ENCODE data around the gene MCM8. TPM values are rescaled to one million over a fixed set of nuclear protein-coding genes. Genes with fewer than 3 reads are reported as not detected.

The MCM8 gene
- total RNA-seq, 1 experiment from 2014 or later = 28.0 TPM

DNA sequence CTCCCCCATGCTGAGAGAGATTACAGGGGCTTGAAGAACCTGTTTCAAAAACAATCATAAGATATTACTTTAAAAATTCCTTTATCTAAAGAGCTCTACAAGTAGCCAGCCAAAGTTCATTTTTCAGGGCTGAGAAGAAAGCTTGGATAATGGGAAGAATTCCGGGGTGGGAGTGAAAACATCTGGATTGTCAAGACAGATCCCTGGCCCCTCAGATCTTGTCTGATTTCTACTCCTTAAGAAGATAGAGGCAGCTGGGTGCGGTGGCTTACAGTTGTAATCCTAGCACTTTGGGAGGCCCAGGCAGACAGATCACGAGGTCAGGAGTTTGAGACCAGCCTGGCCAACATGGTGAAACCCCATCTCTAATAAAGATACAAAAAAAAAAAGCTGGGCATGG is 24.9 kb upstream of the MCM8 start (continued):
- TF ChIP-seq, protein P1, sequence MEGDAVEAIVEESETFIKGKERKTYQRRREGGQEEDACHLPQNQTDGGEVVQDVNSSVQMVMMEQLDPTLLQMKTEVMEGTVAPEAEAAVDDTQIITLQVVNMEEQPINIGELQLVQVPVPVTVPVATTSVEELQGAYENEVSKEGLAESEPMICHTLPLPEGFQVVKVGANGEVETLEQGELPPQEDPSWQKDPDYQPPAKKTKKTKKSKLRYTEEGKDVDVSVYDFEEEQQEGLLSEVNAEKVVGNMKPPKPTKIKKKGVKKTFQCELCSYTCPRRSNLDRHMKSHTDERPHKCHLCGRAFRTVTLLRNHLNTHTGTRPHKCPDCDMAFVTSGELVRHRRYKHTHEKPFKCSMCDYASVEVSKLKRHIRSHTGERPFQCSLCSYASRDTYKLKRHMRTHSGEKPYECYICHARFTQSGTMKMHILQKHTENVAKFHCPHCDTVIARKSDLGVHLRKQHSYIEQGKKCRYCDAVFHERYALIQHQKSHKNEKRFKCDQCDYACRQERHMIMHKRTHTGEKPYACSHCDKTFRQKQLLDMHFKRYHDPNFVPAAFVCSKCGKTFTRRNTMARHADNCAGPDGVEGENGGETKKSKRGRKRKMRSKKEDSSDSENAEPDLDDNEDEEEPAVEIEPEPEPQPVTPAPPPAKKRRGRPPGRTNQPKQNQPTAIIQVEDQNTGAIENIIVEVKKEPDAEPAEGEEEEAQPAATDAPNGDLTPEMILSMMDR (IDR thresholded peaks at IDR 0.05) = no peak
- TF ChIP-seq, protein P2, sequence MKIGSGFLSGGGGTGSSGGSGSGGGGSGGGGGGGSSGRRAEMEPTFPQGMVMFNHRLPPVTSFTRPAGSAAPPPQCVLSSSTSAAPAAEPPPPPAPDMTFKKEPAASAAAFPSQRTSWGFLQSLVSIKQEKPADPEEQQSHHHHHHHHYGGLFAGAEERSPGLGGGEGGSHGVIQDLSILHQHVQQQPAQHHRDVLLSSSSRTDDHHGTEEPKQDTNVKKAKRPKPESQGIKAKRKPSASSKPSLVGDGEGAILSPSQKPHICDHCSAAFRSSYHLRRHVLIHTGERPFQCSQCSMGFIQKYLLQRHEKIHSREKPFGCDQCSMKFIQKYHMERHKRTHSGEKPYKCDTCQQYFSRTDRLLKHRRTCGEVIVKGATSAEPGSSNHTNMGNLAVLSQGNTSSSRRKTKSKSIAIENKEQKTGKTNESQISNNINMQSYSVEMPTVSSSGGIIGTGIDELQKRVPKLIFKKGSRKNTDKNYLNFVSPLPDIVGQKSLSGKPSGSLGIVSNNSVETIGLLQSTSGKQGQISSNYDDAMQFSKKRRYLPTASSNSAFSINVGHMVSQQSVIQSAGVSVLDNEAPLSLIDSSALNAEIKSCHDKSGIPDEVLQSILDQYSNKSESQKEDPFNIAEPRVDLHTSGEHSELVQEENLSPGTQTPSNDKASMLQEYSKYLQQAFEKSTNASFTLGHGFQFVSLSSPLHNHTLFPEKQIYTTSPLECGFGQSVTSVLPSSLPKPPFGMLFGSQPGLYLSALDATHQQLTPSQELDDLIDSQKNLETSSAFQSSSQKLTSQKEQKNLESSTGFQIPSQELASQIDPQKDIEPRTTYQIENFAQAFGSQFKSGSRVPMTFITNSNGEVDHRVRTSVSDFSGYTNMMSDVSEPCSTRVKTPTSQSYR (CRISPR knock-in tag; IDR thresholded peaks at IDR 0.05) = no peak
- TF ChIP-seq TCF7 (CRISPR knock-in tag; IDR thresholded peaks at IDR 0.05; ENCODE audit: low read depth) (no peak), SMAD3 (CRISPR knock-in tag; IDR thresholded peaks at IDR 0.05; ENCODE audit: borderline replicate concordance) (no peak)
- TF ChIP-seq, protein P3, sequence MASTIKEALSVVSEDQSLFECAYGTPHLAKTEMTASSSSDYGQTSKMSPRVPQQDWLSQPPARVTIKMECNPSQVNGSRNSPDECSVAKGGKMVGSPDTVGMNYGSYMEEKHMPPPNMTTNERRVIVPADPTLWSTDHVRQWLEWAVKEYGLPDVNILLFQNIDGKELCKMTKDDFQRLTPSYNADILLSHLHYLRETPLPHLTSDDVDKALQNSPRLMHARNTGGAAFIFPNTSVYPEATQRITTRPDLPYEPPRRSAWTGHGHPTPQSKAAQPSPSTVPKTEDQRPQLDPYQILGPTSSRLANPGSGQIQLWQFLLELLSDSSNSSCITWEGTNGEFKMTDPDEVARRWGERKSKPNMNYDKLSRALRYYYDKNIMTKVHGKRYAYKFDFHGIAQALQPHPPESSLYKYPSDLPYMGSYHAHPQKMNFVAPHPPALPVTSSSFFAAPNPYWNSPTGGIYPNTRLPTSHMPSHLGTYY (CRISPR knock-in tag; IDR thresholded peaks at IDR 0.05) = no peak
- TF ChIP-seq, protein P4, sequence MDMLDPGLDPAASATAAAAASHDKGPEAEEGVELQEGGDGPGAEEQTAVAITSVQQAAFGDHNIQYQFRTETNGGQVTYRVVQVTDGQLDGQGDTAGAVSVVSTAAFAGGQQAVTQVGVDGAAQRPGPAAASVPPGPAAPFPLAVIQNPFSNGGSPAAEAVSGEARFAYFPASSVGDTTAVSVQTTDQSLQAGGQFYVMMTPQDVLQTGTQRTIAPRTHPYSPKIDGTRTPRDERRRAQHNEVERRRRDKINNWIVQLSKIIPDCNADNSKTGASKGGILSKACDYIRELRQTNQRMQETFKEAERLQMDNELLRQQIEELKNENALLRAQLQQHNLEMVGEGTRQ (CRISPR knock-in tag; IDR thresholded peaks at IDR 0.05) = no peak

DNA sequence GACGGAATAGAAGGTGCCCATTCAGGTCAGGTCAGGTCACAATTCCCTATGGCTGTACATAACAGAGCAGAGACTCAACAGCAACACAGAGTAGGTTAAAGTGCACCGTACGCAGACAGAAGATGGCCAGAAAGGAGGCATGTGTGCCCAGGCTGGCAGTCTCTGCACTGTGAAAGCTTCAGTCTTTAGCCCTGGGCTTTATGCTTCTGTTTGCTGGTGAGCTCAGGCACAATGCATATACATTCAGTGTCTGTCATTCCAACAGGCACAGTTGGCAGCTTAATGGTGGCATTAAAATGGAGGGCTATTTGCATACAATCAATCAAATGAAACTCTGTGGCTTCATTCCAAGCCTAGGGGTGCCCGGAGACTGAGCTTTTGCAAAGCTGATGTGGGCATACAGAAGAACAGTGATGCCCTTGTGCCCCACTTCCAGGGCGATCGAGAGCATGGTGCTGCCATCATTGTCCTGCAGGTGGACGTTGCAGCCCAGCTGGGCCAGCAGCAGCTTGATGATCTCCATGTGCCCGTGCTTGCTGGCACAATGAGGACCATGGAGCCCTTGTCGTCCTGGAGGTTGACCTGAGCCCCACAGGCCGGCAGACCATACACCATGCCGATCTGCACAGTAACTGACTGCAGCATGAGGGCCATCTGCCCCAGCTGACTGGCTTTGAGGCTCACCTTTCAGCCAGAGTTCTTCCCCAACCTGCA is 22.5 kb upstream of the MCM8 start:
- Mint-ChIP-seq H3K36me3 (no peaks in the 10 kb centered on the region), H3K4me1 (no peaks in the 10 kb centered on the region), H3K27ac (no peak overlapping the region), H3K27me3 (ENCODE audit: low read depth) (peaks cover 13% of the 10 kb centered on the region), H3K9me3 (peaks cover 6% of the 10 kb centered on the region), H3K4me3 (no peak overlapping the region)
- no peak for DNase-seq (ENCODE audit: low spot score)
- TF ChIP-seq CREM (CRISPR knock-in tag; IDR thresholded peaks at IDR 0.05) (no peak), GABPB1 (CRISPR knock-in tag; IDR thresholded peaks at IDR 0.05) (no peak), ETV6 (CRISPR knock-in tag; IDR thresholded peaks at IDR 0.05) (no peak), NFATC4 (CRISPR knock-in tag; IDR thresholded peaks at IDR 0.05) (no peak), TEAD1 (CRISPR knock-in tag; IDR thresholded peaks at IDR 0.05) (no peak), ZNF416 (CRISPR knock-in tag; IDR thresholded peaks at IDR 0.05) (no peak), ESRRA (CRISPR knock-in tag; IDR thresholded peaks at IDR 0.05; ENCODE audit: borderline replicate concordance) (no peak), FOXJ3 (CRISPR knock-in tag; IDR thresholded peaks at IDR 0.05; ENCODE audit: borderline replicate concordance) (no peak), RORB (CRISPR knock-in tag; IDR thresholded peaks at IDR 0.05) (no peak), CREB1 (CRISPR knock-in tag; IDR thresholded peaks at IDR 0.05) (no peak), ZNF138 (CRISPR knock-in tag; conservative IDR thresholded peaks at IDR 0.05) (no peak), NR3C1 (CRISPR knock-in tag; conservative IDR thresholded peaks at IDR 0.05; ENCODE audit: low read depth) (no peak), NR1H2 (CRISPR knock-in tag; IDR thresholded peaks at IDR 0.05) (no peak), ZNF121 (CRISPR knock-in tag; IDR thresholded peaks at IDR 0.05) (no peak), ZNF396 (CRISPR knock-in tag; IDR thresholded peaks at IDR 0.05; ENCODE audit: borderline replicate concordance) (no peak)
- TF ChIP-seq, protein P5, sequence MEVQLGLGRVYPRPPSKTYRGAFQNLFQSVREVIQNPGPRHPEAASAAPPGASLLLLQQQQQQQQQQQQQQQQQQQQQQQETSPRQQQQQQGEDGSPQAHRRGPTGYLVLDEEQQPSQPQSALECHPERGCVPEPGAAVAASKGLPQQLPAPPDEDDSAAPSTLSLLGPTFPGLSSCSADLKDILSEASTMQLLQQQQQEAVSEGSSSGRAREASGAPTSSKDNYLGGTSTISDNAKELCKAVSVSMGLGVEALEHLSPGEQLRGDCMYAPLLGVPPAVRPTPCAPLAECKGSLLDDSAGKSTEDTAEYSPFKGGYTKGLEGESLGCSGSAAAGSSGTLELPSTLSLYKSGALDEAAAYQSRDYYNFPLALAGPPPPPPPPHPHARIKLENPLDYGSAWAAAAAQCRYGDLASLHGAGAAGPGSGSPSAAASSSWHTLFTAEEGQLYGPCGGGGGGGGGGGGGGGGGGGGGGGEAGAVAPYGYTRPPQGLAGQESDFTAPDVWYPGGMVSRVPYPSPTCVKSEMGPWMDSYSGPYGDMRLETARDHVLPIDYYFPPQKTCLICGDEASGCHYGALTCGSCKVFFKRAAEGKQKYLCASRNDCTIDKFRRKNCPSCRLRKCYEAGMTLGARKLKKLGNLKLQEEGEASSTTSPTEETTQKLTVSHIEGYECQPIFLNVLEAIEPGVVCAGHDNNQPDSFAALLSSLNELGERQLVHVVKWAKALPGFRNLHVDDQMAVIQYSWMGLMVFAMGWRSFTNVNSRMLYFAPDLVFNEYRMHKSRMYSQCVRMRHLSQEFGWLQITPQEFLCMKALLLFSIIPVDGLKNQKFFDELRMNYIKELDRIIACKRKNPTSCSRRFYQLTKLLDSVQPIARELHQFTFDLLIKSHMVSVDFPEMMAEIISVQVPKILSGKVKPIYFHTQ (CRISPR knock-in tag; IDR thresholded peaks at IDR 0.05) = no peak
- TF ChIP-seq, protein P6, sequence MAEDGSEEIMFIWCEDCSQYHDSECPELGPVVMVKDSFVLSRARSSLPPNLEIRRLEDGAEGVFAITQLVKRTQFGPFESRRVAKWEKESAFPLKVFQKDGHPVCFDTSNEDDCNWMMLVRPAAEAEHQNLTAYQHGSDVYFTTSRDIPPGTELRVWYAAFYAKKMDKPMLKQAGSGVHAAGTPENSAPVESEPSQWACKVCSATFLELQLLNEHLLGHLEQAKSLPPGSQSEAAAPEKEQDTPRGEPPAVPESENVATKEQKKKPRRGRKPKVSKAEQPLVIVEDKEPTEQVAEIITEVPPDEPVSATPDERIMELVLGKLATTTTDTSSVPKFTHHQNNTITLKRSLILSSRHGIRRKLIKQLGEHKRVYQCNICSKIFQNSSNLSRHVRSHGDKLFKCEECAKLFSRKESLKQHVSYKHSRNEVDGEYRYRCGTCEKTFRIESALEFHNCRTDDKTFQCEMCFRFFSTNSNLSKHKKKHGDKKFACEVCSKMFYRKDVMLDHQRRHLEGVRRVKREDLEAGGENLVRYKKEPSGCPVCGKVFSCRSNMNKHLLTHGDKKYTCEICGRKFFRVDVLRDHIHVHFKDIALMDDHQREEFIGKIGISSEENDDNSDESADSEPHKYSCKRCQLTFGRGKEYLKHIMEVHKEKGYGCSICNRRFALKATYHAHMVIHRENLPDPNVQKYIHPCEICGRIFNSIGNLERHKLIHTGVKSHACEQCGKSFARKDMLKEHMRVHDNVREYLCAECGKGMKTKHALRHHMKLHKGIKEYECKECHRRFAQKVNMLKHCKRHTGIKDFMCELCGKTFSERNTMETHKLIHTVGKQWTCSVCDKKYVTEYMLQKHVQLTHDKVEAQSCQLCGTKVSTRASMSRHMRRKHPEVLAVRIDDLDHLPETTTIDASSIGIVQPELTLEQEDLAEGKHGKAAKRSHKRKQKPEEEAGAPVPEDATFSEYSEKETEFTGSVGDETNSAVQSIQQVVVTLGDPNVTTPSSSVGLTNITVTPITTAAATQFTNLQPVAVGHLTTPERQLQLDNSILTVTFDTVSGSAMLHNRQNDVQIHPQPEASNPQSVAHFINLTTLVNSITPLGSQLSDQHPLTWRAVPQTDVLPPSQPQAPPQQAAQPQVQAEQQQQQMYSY (CRISPR knock-in tag; IDR thresholded peaks at IDR 0.05) = no peak
- no peak for ATAC-seq
- ChIA-PET POLR2A (no interaction called here), CTCF (interaction anchor here (1.3 to 1.5 kb wide), 3 partner anchors 139 to 398 kb away, joined by 3 to 5 read pairs (median 3); no protein-coding TSS in a partner anchor)
